ENCODE results near the gene ZNF611.

GRCh38 chr19:52660981-52661380, 73.9 kb downstream of the ZNF611 start:
- TF ChIP-seq POLR2A (IDR thresholded peaks at IDR 0.05) (no peak), CTCF (IDR thresholded peaks at IDR 0.05) (no peak)
